AG09309 (cell line): ENCODE measurements around the gene PARD3B.

Source experiments
- DNase-seq: peaks from one replicate; pipeline ENCODE4 v3.0.0-alpha.2; 2010; ENCODE audit warnings: low read depth
- H3K4me3 ChIP-seq: 2 replicates; pipeline ENCODE4 v1.5.1; 2011; ENCODE audit warnings: mild to moderate bottlenecking, low read depth, low read length, moderate library complexity; ENCODE audit not compliant: control insufficient read depth
- CTCF ChIP-seq: IDR thresholded peaks from 2 replicates; pipeline ENCODE4 v1.5.1; 2011; ENCODE audit warnings: mild to moderate bottlenecking, low read depth, low read length, inconsistent platforms; ENCODE audit not compliant: insufficient read depth, control insufficient read depth; ENCODE audit errors: missing control alignments

The PARD3B gene

DNA sequence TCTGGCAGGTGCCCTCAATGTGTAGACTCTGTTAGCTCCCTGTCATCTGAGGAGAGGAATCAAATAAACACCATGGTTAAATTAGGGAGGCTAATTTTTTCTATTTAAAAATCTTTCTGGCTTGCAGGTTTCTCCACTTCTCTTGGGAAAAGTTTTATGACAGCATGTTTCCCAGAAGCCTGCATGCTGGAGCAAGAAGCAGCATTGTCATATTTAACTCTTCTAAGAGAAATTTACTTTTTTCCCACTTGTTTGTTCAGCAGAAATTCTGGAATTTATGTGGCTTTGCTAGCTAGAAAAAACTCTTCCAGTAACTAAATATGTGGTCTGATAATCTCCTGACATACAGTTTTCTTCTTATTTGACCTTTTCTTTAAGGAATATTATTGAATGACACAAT is 230.5 kb downstream of the PARD3B start:
- no peak for DNase-seq
- TF ChIP-seq CTCF: no peak

GRCh38 chr2:204776781-204777559 is 231.7 kb downstream of the PARD3B start:
- no peak for DNase-seq
- TF ChIP-seq CTCF: no peak

More for the DNA sequence above, 230.5 kb downstream of the PARD3B start:
- H3K4me3 ChIP-seq: no peak overlapping the region

DNA sequence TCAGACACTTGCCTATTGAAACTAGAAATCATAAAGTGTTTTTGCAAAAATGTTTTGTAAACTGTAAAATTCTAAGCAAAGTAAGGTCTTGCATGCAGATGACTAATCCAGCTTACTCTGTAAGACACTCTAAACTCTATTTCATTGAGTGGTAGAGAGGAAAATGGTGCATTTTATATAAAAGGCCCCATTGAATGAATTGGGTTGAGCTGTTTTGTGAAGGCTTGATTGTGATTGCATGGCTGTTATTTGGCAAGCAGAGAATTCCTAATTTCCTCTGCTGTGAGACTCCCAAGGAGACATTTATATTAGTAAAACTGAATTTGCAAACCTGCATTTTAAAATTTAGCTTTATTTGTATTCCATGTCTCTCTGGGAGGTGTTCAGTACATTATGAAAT is 234.5 kb downstream of the PARD3B start:
- TF ChIP-seq CTCF: no peak
- DNase-seq: no peak
- H3K4me3 ChIP-seq: no peak overlapping the region

More at GRCh38 chr2:204776781-204777559, 231.7 kb downstream of the PARD3B start:
- H3K4me3 ChIP-seq: no peak overlapping the region

DNA sequence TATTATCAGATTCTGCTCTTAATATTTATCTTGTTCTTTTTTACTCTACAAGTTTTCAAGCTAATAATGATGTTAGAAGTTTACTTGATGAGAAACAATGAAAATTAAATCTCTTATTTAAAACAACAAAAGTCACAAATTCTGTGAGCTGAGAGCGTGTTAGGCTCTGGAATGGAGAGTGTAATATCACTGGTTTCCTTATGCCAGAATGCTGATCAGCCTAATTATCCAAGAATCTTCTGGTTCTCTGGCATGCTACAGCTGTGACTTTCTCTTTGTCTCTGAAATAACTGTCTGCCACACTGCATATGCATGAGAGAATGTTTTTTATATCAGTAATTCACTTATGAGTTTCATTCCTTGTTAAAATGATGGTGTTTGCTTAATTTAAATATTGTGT is 236.7 kb downstream of the PARD3B start:
- no peak for DNase-seq
- no peak for TF ChIP-seq CTCF
- H3K4me3 ChIP-seq: no peak overlapping the region

GRCh38 chr2:204790076-204790475 is 244.8 kb downstream of the PARD3B start:
- H3K4me3 ChIP-seq: no peak overlapping the region
- no peak for TF ChIP-seq CTCF
- no peak for DNase-seq

GRCh38 chr2:204791230-204791629 is 246.0 kb downstream of the PARD3B start:
- TF ChIP-seq CTCF: no peak
- no peak overlapping the region for H3K4me3 ChIP-seq
- no peak for DNase-seq
